ENCODE results near the gene ELMO1. TPM values are rescaled to one million over a fixed set of nuclear protein-coding genes. Genes with fewer than 3 reads are reported as not detected.

The ELMO1 gene
- total and polyA plus RNA-seq, 2 of the 13 experiments (the other 11 are each of a cell fraction or from before 2014, with no cell fraction given): 0.11 to 0.17 TPM

GRCh38 chr7:36810489-36810888 lies 638.2 kb downstream of the ELMO1 start (continued):
- TF ChIP-seq ZNF121 (CRISPR knock-in tag; IDR thresholded peaks at IDR 0.05) (no peak), YEATS4 (CRISPR knock-in tag; IDR thresholded peaks at IDR 0.05; ENCODE audit: borderline replicate concordance) (no peak), ZNF12 (CRISPR knock-in tag; IDR thresholded peaks at IDR 0.05) (no peak), ZBTB25 (CRISPR knock-in tag; IDR thresholded peaks at IDR 0.05) (no peak)

GRCh38 chr7:36810032-36810431 lies 638.6 kb downstream of the ELMO1 start:
- H3K27ac ChIP-seq (ENCODE audit: extremely low read length, insufficient read depth, low read length): no peak overlapping the region
- ChIA-PET POLR2A (no interaction called here), CTCF (ENCODE audit: low intra/inter-chr PET ratio, low total read pairs) (no interaction called here)
- 40% methylated on average over 1 of the region's 1 CpG for WGBS (ENCODE audit: low lambda C conversion rate)
- H3K9me3 ChIP-seq (ENCODE audit: low read length): no peaks in the 10 kb centered on the region
- H3K4me2 ChIP-seq (ENCODE audit: low read depth, low read length): no peak overlapping the region
- intact Hi-C loops (cut with micrococcal nuclease; ENCODE audit: unreplicated experiment) (no loop called here), in situ Hi-C loops (cut with HindIII; ENCODE audit: extremely low pct_ligation_motif_present, low pct_unique_long_range_greater_than_20kb) (no loop called here)
- no peak overlapping the region for H3K4me3 ChIP-seq (replicated peaks in 1 of 3; ENCODE audit: insufficient read depth in 1 of 3, low read depth in 2 of 3, low read length in 3 of 3)
- H3K9ac ChIP-seq (ENCODE audit: insufficient read depth, low read depth, low read length): no peak overlapping the region
- no peaks in the 10 kb centered on the region for H4K20me1 ChIP-seq (ENCODE audit: insufficient read depth, low read length)
- H3K36me3 ChIP-seq (replicated peaks in 1 of 2; ENCODE audit: control insufficient read depth in 1 of 2, insufficient read depth in 2 of 2, low read length in 2 of 2): no peaks in the 10 kb centered on the region
- no peak overlapping the region for H2AFZ ChIP-seq (ENCODE audit: low read length)
- H3K27me3 ChIP-seq (ENCODE audit: control insufficient read depth in 1 of 2, insufficient read depth in 2 of 2, low read length in 2 of 2): no peaks in the 10 kb centered on the region; a peak in 1 of 5 replicates
- ATAC-seq (no peak), FAIRE-seq (no peak), DNase-seq (ENCODE audit: low spot score) (no peak)
- BruUV-seq (replicated peaks): no TSS peak
- no peaks in the 10 kb centered on the region for H3K79me2 ChIP-seq (ENCODE audit: insufficient read depth, low read length)
- H3K4me1 ChIP-seq (ENCODE audit: insufficient read depth, low read length): peaks cover 25% of the 10 kb centered on the region
- TF ChIP-seq PLSCR1 (CRISPR knock-in tag; IDR thresholded peaks at IDR 0.05; ENCODE audit: borderline replicate concordance) (no peak), NR3C1 (CRISPR knock-in tag; IDR thresholded peaks at IDR 0.05) (no peak), KDM4B (CRISPR knock-in tag; IDR thresholded peaks at IDR 0.05) (no peak), POGK (CRISPR knock-in tag; conservative IDR thresholded peaks at IDR 0.05) (no peak), ZNF460 (CRISPR knock-in tag; IDR thresholded peaks at IDR 0.05; ENCODE audit: borderline replicate concordance) (no peak), PRMT3 (CRISPR knock-in tag; IDR thresholded peaks at IDR 0.05; ENCODE audit: borderline replicate concordance, low read depth) (no peak), ZNF616 (CRISPR knock-in tag; IDR thresholded peaks at IDR 0.05; ENCODE audit: low read depth) (no peak), PHF20 (CRISPR knock-in tag; IDR thresholded peaks at IDR 0.05) (no peak), CSRNP2 (CRISPR knock-in tag; conservative IDR thresholded peaks at IDR 0.05; ENCODE audit: low read depth) (no peak), PAF1 (CRISPR knock-in tag; IDR thresholded peaks at IDR 0.05) (no peak), ZNF639 (CRISPR knock-in tag; conservative IDR thresholded peaks at IDR 0.05) (no peak), ZNF781 (CRISPR knock-in tag; IDR thresholded peaks at IDR 0.05; ENCODE audit: borderline replicate concordance, not compliant biosample characterization) (no peak), ZBTB8A (CRISPR knock-in tag; IDR thresholded peaks at IDR 0.05; ENCODE audit: borderline replicate concordance, low read depth) (no peak), SMAD1 (CRISPR knock-in tag; IDR thresholded peaks at IDR 0.05; ENCODE audit: borderline replicate concordance, low read depth) (no peak)

Measured in HepG2 (cell line).